Panc1 (cell line): Measurements from ENCODE around the gene MBNL2.

Experiments
- CTCF ChIP-seq: fragments of 450-650 bp; IDR thresholded peaks from 2 replicates; pipeline ENCODE4 v1.5.1; 2017; ENCODE audit warnings: mild to moderate bottlenecking
- POLR2AphosphoS5 ChIP-seq: IDR thresholded peaks from 2 replicates; pipeline ENCODE4 v1.6.1; 2012; ENCODE audit warnings: mild to moderate bottlenecking, low read depth, low read length, moderate library complexity
- REST ChIP-seq, 2 experiments: IDR thresholded peaks; 2 replicates each; pipeline ENCODE4 v1.6.1; 2011 to 2012; ENCODE audit warnings: low read depth in 2 of 2, control low read depth in 1 of 2, low read length in 1 of 2, mild to moderate bottlenecking in 1 of 2, moderate library complexity in 1 of 2; ENCODE audit not compliant: insufficient read depth in 1 of 2

DNA sequence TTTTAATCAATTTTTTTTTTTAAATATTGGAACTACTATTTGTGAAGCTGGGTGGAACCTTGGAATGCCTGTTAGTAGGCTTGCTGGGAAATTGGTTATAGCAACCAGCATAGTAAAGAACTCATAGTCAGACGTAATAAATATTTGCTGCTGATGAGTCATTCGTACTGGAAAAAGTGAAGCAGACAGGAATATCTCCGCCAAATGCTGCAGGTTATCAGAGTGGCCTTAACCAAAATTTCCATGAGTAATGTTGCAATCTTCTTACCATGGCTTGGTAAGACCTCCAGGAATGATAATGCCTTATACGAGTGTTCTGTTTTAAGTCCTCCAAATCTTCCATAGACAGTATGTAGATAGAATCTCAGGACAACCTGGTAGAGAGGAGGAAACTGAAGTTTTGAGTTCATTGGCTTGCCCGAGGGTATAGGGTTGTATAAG is 34.2 kb downstream of the MBNL2 start:
- TF ChIP-seq CTCF (no peak), POLR2AphosphoS5 (peak; percentile 68), REST (IDR thresholded peaks at IDR 0.05; ENCODE audit: insufficient read depth in 1 of 2, low read depth in 2 of 2, low read length in 1 of 2) (no peak)
